Lower leg skin (tissue), 4 donors: ENCODE results near the gene PARL. TPM values are rescaled to one million over a fixed set of nuclear protein-coding genes. Genes with fewer than 3 reads are reported as not detected.

Experiments used
- DNase-seq, 2 donors: peaks; one replicate each; pipeline ENCODE4 v3.0.0-alpha.2; 2019; ENCODE audit warnings: low spot score in 2 of 2
- H3K4me3 ChIP-seq: fragments of 200-600 bp; sonication (generic); 2 replicates; pipeline ENCODE4 v1.5.1; 2017; ENCODE audit warnings: mild to moderate bottlenecking, low read depth; ENCODE audit not compliant: poor library complexity, severe bottlenecking
- POLR2A ChIP-seq, 2 donors: fragments of 450-650 bp; IDR thresholded peaks; one replicate each; pipeline ENCODE4 v1.6.1; 2016 to 2017; ENCODE audit warnings: antibody characterized with exemption in 2 of 2, mild to moderate bottlenecking in 1 of 2, moderate library complexity in 1 of 2
- WGBS, 2 donors: methylation state at CpG; one replicate each; pipeline ENCODE4 v1.1.5; 2018; 5-methylcytosine and 5-hydroxymethylcytosine counted together
- intact Hi-C: fragments of 100-400 bp; cut with DNase I; formaldehyde crosslinking; loops from one replicate; pipeline ENCODE4 v1.15.0; 2023; ENCODE audit warnings: low total_unique reads
- total RNA-seq, 4 donors: library from RNA; depleted of rRNA; stranded (reverse); fragments of >200 nt; gene quantifications; one replicate each; pipeline ENCODE4 v1.1.0, GENCODE V29; 2016
- TF ChIP-seq, protein P1 (sequence below), 3 donors: fragments of 450-650 bp; IDR thresholded peaks; one replicate each; pipeline ENCODE4 v1.5.1; 2016; ENCODE audit warnings: antibody characterized with exemption in 3 of 3, mild to moderate bottlenecking in 3 of 3, moderate library complexity in 2 of 3

PARL gene
- total RNA-seq, 4 donors from 2014 or later, result 19.5 to 40.5 (median 22.3) TPM

DNA sequence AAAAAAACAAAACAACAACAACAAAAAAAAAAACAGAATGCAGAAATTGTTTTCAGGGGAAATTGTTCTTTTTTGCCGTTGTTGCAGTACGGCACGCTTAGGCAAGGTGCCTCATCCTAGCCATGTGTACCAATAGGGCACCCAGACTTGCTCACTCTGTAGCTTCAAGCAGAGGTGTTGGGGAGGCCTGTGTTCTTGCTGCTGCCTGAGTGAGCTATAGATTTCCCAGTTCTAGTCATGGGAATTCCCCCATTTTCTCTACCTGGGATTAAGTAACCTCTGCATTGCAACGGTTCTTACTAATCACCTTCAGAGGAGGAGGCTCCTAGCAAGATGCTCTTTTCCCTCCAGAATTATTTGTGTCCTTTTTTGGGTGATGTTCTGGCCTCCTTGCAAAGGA, 12.9 kb upstream of the PARL start:
- DNase-seq, result no peak
- TF ChIP-seq POLR2A (IDR thresholded peaks at IDR 0.05), result no peak
- TF ChIP-seq, protein P1, sequence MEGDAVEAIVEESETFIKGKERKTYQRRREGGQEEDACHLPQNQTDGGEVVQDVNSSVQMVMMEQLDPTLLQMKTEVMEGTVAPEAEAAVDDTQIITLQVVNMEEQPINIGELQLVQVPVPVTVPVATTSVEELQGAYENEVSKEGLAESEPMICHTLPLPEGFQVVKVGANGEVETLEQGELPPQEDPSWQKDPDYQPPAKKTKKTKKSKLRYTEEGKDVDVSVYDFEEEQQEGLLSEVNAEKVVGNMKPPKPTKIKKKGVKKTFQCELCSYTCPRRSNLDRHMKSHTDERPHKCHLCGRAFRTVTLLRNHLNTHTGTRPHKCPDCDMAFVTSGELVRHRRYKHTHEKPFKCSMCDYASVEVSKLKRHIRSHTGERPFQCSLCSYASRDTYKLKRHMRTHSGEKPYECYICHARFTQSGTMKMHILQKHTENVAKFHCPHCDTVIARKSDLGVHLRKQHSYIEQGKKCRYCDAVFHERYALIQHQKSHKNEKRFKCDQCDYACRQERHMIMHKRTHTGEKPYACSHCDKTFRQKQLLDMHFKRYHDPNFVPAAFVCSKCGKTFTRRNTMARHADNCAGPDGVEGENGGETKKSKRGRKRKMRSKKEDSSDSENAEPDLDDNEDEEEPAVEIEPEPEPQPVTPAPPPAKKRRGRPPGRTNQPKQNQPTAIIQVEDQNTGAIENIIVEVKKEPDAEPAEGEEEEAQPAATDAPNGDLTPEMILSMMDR (IDR thresholded peaks at IDR 0.05), result no peak
- intact Hi-C loops, result loop anchor here (5.0 kb wide), 1 partner anchor 120 kb away; the partner anchor contains the start of gene ABCC5
- no peak overlapping the region for H3K4me3 ChIP-seq
- WGBS, 2 donors, result 83 to 88% methylated on average over 4 of the region's 4 CpGs

DNA sequence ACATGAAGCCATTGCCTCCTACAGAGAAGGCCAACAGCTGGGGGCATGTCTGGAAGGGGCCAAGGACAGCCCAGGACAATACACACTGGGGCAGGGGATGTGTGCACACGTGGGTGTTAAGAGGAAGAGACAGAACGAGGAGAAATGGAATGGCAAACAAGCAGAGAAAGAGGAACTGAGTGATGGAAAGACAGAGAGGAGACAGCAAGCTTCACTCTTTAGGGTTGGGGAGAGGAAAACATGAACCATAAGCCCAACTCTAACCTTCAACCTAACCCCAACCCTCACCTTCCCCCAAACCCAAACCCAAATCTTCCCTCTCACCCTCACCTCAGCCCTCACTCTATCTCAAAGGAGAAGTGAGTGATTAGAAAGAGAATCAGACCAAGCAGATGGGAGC, 11.9 kb upstream of the PARL start:
- DNase-seq, result no peak
- TF ChIP-seq POLR2A (IDR thresholded peaks at IDR 0.05), result no peak
- TF ChIP-seq, protein P1 (IDR thresholded peaks at IDR 0.05), result no peak
- no peak overlapping the region for H3K4me3 ChIP-seq
- intact Hi-C loops, result loop anchor here (5.0 kb wide), 1 partner anchor 121 kb away; the partner anchor contains the start of gene ABCC5
- 48 to 90% methylated on average over 2 of the region's 2 CpGs for WGBS, 2 donors

DNA sequence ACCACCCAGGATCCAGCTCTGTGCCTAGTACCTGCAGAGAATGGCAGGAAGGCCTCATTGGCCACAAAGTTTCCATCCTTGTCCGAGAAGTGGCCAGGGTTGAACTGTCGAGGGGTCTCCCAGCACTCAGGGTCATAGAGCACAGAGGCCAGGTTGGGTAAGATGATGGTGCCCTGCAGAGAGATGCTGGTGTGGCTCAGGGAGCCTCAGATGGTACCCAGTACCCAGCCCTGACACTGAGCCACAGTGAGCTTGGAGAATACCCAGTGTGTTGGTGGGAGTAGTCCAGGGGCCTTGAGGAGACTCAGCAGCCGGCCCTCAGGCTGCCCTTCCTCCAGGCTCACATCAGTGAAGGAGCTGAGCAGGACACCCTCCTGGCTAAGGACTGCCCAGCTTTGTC, 11.5 kb upstream of the PARL start:
- no peak for DNase-seq
- WGBS, 2 donors, result 91 to 92% methylated on average over 3 of the region's 3 CpGs
- intact Hi-C loops, result loop anchor here (5.0 kb wide), 1 partner anchor 121 kb away; the partner anchor contains the start of gene ABCC5
- no peak overlapping the region for H3K4me3 ChIP-seq
- no peak for TF ChIP-seq POLR2A (IDR thresholded peaks at IDR 0.05)
- TF ChIP-seq, protein P1 (IDR thresholded peaks at IDR 0.05), result no peak

DNA sequence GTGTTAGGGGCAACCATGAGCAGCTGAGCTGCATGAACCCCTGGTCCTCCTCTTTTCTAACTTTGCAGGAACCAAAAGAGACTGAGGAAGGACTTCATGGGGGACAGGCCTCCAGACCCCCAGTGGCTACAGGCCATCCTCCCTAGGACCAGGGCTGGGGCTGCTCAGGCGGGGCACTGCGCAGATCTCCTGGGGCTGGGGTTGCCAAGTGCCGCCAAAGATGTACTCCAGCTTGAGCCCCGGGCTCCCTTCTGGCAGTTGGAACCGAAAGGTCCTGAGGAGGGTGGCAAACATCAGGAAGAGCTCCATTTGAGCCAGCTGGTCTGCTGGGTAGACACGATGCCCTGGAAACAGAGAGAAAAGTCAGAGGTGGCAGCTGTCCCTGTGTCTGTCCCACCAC, 11.1 kb upstream of the PARL start:
- WGBS, 2 donors, result 78 to 85% methylated on average over 6 of the region's 6 CpGs
- H3K4me3 ChIP-seq, result no peak overlapping the region
- no peak for TF ChIP-seq POLR2A (IDR thresholded peaks at IDR 0.05)
- no peak for DNase-seq
- intact Hi-C loops, result loop anchor here (5.0 kb wide), 1 partner anchor 122 kb away; the partner anchor contains the start of gene ABCC5

DNA sequence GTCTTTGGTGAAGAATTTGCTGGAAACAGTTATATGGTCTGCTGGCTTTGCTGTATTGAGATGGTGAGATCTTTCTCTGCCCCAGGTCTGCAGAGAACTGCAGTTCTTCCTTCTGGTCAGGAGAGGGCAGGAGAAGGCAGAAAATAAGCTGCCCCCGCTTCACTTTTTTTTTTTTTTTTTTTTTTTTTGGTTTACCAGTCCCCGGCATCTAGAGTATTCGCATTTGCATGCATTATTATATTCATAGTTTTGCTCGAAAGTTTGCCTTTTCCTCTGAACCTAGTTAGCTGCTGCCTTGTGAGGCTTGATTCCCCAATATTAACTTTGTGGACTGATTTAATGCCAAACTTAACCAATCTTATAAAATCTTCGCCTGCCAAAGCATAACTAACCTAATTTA, 10.6 kb upstream of the PARL start:
- DNase-seq, result no peak
- no peak overlapping the region for H3K4me3 ChIP-seq
- intact Hi-C loops, result loop anchor here (5.0 kb wide), 1 partner anchor 122 kb away; the partner anchor contains the start of gene ABCC5
- TF ChIP-seq POLR2A (IDR thresholded peaks at IDR 0.05), result no peak
- TF ChIP-seq, protein P1 (IDR thresholded peaks at IDR 0.05), result peak in 1 of 3 donors; percentile 52
- 15 to 19% methylated on average over 5 of the region's 5 CpGs for WGBS, 2 donors

DNA sequence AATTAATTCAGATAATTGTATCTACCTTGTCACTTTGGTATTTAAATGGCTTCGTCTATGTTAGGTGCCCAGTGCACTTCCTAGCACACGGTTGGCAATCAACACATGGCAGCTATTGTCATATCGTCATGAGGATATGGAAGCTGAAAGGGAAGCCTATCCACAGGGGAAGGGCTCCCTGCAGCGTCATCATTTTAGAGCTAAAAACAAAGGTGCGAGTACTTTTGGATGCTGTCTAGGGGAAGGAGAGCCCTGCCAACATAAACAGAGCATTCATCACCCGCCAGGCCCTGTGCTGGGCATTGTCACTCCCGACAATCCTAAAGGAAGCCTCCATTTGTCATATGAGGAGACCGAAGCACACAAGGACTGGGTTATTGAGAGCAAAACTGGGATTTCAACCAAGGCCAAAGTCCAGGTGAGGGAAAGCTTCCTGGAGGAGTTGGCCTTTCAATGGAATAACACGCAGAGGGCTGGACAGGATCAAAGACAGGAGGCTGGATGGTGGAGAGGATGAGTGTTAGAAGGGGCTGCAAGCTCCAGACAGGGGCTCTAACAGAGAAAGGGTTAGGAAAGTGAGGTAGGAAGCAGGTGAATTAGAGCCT, 8.0 kb upstream of the PARL start:
- no peak overlapping the region for H3K4me3 ChIP-seq
- DNase-seq, result no peak
- TF ChIP-seq, protein P1 (IDR thresholded peaks at IDR 0.05), result no peak
- no peak for TF ChIP-seq POLR2A (IDR thresholded peaks at IDR 0.05)
- 64 to 70% methylated on average over 9 of the region's 9 CpGs for WGBS, 2 donors
- intact Hi-C loops, result no loop called here
